OCI-LY1 (cell line): Measurements from ENCODE around the gene FYB1.

ENCODE experiments used
- EZH2 ChIP-seq: fragments of 200-600 bp; sonication (generic), shearing (Covaris generic); IDR thresholded peaks from 2 replicates; pipeline ENCODE4 v1.8.0; 2017; ENCODE audit warnings: borderline replicate concordance, mixed run types, mild to moderate bottlenecking, antibody characterized with exemption, low read length, moderate library complexity, mixed read lengths
- TF ChIP-seq, protein P1 (sequence below): fragments of 200-600 bp; sonication (generic), shearing (Covaris generic); IDR thresholded peaks from 2 replicates; pipeline ENCODE4 v1.5.1; 2017; ENCODE audit warnings: mild to moderate bottlenecking, antibody characterized with exemption, low read length, moderate library complexity, mixed read lengths

DNA sequence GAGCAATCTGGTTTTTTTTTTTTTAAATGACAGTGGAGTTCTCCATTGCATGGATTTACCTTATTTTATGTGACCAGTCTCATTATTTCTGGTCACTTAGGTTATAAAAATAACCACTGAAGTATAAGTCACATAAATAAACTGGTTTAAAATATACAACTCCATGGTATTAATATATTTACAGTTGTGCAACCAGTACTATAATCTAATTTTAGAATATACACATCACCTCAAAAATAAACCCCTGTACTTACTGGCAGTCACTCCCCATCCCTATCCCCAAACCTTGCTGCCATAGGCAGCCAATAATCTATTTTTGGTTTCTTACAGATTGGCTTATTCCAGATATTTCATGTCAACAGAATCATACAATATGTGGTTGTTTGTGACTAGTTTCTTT lies 57.8 kb downstream of the FYB1 start:
- TF ChIP-seq, protein P1, sequence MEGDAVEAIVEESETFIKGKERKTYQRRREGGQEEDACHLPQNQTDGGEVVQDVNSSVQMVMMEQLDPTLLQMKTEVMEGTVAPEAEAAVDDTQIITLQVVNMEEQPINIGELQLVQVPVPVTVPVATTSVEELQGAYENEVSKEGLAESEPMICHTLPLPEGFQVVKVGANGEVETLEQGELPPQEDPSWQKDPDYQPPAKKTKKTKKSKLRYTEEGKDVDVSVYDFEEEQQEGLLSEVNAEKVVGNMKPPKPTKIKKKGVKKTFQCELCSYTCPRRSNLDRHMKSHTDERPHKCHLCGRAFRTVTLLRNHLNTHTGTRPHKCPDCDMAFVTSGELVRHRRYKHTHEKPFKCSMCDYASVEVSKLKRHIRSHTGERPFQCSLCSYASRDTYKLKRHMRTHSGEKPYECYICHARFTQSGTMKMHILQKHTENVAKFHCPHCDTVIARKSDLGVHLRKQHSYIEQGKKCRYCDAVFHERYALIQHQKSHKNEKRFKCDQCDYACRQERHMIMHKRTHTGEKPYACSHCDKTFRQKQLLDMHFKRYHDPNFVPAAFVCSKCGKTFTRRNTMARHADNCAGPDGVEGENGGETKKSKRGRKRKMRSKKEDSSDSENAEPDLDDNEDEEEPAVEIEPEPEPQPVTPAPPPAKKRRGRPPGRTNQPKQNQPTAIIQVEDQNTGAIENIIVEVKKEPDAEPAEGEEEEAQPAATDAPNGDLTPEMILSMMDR, result no peak
- no peak for TF ChIP-seq EZH2
